Measurements from ENCODE around the gene KRT17.
"Not testable (repeated sequence)": the region's sequence is repeated elsewhere in the genome, so short reads cannot be mapped to it uniquely, and the experiment has no call there.

KRT17 gene

DNA sequence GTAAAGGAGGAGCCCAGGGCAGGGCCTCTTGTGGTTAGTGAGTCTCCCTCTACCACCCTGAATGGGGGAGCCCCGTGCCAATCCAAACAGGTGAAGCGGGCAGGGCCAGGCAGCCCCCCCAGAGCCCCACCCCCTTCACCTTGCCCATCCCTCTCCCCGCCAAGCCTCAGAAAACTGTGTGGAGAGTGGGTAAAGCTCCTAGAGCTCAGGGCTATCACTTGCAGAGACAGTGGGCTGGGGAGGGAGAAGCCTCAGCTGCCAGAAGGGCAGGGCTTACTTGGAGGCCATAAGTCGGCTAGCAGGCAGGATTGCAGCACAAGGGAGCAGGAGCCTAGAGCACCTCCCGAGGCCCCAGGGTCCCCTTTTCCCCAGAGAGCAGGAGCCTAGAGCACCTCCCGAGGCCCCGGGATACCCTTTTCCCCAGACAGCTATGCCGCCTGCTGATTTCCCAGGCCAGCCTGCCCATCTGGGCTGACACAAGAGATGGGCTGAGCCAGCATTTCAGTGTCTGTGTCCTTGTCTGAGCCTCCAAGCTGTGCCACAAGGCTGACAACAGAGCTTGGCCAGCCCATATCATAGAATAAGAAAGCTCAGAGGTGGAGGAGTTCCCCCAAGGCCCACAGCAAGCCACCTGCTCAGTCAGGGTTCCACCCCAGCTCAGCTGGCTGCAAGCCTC, 30.9 kb downstream of the KRT17 start:
- DNase-seq (ENCODE audit: low spot score), result no peak

DNA sequence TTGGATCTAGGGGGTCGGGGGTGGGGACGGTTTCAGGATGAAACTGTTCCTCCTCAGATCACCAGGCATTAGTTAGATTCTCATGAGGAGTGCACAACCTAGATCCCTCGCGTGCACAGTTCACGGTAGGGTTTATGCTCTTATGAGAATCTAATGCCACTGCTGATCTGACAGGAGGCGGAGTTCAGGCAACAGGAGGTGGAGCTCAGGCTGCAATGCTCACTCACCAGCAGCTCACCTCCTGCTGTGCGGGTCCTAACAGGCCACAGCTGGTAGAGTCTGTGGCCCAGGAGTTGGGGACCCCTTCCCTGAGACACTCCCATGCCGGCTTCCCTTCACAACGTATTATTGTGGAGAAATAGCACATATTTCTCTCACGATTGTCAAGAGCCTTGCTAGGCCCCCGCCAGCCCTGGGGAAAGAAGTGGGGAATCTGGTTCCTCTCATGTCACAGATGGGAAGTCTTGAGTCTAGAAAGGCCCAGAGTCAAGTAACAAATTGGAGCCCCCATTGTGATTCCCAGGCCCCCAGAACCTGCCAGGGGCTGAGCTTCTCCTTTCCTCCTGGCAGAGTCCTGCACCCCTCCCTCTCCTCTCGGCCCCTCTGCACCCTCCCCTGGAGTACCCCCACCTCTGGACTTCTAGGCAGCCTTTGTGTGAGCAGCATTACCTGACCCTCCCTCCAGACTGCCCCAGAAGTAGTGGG, 31.6 kb downstream of the KRT17 start:
- DNase-seq (ENCODE audit: low spot score), result no peak

DNA sequence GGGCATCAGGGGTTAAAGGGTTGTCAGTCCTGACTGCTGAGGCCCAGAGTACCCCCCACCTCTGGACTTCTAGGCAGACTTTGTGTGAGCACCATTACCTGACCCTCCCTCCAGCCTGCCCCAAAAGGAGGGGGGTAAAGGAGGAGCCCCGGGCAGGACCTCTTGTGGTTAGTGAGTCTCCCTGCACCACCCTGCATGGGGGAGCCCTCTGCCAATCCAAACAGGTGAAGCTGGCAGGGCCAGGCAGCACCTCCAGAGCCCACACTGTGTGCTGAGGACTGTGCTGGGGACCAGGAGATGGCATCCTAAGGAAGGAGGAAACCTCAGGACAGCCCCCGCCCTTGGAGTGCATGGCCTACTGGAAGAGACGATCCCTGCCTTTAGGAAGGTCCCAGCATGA, 35.1 kb downstream of the KRT17 start:
- no peak for DNase-seq (ENCODE audit: low spot score)

DNA sequence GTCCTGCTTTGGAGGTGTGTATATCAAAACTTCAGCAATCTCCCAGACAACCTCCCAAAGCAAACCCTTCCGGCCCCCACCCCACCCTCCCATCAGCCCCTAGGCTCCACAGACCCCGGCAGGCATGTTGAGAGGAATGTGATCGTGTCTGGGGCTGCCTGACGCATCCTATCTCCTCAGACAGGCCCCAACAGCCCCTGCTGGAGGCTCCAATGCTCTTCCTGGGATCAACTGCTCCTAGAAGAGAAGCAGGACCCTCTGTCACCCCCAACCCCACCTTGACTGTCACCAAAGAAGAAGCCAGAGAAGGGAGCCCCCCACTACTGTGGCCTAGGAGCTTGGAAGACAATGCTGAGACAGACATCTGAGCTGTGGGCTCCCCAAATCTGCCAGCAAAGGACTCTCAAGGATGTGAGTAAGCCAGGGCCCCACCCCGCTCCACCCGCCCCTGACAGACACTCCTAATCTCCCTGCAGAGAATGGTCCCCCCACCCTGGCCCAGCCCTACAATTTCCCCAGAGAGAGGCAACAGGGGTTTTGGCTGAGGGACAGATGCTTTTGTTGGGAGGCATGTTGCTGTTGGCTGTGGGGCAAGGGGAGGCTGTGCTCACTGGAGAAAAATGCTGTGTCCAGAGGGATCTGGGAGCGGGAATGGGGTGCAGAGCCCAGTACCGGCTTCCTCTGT, 36.1 kb downstream of the KRT17 start:
- DNase-seq (ENCODE audit: low spot score), result no peak

DNA sequence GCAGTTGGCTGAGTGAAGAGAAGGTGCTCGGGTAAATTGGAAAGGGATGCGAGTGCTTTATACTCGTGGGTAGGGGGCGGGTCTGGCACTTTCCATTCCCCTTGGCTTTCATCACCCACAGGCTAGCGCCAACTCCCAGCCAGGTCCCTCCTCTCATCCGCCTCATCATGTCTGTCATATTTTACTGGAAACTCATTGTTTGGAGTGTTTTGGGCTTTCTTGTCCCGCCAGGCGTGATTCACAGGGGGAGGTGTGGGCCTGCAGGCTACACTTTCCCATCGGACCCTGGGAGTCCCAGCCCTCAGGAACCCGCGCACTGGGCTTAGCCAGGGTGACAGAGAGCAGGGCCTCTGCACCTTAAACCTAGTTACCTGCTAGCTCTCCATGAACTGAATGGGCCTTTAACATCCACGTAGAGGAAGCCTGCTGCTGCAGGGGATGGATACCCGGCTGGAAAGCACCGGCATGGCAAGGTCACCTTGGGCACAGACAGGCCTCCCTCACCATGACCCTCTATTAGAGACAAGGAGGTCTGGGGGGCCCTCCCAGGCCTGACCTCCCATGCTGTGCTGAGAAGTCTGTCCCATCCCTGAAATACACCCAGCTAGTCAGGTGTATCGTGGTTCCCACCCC, 37.4 kb downstream of the KRT17 start, which contains the start of gene KRT14:
Gene KRT14, minus strand, starts transcription at position 33 of the 633 bp plus-strand sequence. CDS start 61 bp downstream, outside the sequence.
- DNase-seq (ENCODE audit: low spot score), result no peak

DNA sequence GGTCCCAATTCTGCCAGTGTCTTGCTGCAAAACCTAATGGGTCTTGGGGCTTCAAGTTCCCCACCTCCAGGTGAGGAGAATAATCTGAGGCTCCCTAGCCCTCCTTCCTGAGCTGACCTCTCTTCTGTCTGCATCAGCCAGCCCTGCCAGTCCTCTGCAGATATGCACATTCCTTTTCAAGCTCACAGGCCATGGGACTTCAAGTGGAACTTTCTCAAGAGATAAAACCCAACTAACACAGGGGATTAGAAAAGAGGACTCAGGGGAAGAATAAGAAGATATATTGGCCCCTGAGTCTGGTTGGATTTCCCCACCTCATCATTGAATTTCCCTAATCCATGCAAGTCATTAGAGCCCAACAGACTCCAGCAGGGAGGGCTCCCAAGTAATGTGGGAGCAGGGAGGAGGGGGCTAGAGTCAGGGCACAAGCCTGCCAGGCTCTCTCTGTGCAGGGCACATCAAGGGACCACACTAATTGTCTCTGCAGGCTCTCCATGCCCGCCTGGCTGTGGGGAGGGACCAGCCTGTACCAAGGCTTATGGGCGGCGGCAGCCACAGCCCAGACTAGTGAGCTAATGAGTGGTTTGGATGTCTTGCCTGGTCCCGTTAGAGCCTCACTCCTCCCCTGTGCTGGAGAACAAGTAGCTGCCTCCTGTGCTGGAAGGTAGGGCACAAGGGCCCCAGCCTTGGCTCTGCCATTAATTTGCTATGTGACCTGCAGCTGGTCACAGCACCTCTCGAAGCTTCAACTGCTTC, 38.9 kb downstream of the KRT17 start:
- DNase-seq (ENCODE audit: low spot score), result no peak

DNA sequence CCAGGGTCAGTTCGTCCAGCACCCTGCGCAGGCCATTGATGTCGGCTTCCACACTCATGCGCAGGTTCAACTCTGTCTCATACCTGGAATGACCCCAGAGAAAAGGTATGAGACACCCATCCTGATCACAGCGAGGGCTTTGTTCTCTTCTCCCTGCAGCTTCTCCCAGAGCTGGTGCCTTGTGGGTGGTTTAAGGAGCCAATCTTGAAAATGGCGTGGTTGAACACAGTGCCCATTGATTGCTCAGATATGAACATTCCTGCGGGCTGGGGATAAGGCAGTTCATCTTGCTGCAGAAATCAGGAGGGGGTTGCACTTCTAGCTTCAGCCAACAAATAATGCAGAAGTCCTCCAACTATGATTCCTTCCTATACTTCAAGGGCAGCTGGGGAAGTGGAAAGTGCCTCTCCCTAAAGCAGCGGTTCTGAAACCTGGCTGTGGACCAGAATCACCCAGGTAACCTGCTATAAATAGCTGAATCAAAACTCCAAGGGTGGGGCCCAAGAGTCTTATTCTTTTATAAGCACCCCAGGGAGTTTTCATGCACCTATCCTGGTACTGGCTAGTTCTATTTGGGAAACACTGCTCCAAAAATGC, 39.9 kb downstream of the KRT17 start:
- not testable (repeated sequence) for DNase-seq (ENCODE audit: low spot score)

DNA sequence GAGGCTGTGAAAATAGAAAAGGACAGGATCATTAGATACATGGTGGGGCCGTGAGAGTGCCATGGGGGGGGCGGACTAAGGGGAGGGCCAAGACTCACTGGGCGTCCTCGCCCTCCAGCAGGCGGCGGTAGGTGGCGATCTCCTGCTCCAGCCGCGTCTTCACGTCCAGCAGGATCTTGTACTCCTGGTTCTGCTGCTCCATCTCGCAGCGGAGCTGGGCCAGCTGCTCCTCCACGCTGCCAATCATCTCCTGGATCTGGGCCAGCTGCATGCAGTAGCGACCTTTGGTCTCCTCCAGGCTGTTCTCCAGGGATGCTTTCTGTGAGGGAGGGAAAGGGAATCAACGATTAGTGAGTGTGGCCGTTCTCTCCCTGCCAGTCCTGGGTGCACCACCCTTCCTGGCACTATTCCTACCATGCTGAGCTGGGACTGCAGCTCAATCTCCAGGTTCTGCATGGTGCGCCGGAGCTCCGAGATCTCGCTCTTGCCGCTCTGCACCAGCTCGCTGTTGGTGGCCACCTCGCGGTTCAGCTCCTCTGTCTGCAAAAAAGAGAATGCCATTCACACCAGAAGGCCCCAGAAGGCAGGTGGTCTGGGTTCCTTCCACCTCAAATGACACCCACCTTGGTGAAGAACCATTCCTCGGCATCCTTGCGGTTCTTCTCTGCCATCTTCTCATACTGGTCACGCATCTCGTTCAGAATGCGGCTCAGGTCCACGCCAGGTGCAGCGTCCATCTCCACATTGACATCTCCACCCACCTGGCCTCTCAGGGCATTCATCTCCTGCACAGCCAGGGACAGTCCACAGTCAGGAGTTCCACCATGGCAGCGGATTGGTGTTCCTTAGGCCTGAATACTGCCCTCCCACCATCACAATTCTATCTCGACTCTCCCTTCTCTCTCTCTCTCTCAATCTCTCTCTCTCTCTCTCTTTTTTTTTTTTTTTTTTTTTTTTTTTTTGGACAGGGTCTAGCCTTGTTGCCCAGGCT, 40.9 kb downstream of the KRT17 start:
- no peak for DNase-seq (ENCODE audit: low spot score)

DNA sequence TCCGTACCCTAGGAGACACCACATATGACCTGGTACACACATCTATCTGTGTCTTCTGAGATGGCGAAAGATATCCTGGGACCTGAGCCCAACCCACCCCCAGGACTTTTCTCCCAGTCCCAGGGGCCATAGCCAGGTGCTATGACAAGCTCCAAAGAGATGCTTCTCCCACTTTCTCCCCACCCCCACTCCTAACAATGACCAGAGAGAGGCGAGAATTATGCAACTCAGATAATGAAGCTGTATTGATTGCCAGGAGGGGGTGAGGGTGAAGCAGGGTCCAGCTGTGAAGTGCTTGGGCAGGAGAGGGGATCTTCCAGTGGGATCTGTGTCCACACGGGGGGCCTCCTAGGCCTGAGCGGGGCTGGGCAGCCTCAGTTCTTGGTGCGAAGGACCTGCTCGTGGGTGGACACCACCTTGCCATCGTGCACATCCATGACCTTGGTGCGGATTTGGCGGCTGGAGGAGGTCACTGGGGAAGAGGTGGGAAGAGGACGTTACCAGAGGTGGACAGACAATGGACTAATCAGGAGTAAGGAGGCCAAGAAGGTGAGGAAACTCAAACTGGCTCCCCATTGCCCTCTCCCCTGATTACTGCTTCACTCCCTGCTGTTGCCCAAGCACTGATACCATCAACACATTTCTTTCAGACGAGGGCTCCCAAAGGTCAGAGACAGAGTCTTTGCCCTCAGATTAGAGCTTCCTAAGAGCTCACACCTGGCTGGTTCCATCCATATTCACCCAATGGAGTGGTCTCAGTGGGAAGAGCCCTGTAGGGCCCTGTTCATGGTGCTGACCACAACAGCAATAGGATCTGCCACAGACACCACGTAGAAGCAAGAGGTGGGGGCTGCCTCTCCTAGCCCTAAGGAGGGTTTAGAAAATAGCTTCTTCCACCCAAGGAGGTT, 42.1 kb downstream of the KRT17 start:
- not testable (repeated sequence) for DNase-seq (ENCODE audit: low spot score)

DNA sequence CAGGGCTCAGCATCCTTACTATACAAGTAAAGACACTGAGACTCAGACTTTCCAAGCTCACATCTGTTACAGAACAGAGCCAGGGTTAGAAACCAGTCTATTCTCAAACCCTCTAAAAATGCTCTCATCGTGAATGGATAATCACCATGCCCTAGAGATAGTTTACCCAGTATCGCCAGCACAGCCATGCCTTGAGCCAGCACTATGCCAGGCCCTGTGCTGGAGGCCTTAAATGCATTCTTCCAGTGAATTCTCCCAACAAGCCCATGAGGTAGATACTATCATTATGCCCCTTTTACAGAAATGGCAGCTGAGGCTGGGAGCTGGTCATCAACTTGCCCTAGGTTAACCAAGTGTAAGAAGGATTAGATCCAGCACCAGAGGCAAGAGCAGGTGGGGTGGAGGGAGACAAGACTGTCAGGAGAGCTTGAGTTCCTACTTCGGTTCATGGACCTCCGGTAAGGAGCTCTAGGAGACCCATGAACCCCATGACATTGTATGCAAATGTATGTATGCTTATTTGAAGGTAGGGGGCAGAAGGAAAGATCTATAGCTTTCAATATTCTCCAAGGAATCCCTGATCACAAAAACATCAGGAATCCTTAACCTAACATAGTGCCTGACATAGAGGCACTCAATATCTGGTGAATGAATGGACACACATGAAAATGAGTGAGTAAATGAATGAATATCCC, 42.9 kb downstream of the KRT17 start:
- DNase-seq (ENCODE audit: low spot score), result no peak

DNA sequence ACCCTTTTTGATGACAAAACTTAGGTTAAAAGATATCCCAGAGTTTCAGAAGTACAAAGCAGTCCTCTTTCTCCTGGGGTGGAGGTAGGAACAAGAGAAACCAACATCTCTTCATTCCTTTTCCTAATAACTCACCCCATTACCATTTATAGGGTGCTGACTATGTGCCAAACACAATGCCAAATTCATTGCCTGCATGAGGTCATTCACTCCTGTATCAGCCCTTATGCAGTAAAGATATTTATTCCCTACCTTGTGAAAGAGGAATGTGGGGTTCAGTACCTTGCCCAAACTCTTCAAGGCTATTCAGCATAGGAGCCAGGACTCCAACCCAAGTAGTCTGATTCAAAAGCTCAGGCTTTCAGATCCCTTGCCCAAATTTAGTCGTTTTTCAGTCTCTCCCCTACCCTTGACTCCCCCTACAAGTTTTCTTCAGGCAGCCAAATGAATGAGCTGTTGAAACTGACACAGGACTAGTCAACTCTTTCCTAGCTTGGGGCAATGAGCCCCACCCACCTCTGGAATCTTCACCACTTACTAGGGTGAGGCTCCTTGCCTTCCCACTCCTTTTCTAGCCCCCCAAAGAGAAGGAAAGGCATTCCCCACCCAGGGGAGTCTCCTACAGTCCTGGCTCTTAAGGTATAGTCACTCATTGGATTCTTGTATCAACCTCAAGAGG, 43.5 kb downstream of the KRT17 start:
- DNase-seq (ENCODE audit: low spot score), result no peak

DNA sequence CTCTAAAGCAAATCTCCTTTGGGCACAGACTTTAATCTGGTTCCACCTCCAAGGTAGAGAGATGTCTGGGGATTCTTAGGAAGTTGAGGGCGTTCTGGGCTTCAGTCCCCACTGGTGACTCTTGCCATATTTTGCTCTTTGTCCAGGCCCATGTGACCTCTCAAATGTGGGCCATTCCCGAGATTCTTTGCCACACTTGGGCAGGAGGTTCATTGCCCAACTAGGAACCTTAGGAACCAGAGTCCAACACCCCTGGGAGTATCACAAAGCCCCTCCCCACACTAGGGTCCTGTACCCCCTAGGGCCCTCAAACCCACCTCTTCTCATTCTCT, 44.2 kb downstream of the KRT17 start:
- DNase-seq (ENCODE audit: low spot score), result no peak

DNA sequence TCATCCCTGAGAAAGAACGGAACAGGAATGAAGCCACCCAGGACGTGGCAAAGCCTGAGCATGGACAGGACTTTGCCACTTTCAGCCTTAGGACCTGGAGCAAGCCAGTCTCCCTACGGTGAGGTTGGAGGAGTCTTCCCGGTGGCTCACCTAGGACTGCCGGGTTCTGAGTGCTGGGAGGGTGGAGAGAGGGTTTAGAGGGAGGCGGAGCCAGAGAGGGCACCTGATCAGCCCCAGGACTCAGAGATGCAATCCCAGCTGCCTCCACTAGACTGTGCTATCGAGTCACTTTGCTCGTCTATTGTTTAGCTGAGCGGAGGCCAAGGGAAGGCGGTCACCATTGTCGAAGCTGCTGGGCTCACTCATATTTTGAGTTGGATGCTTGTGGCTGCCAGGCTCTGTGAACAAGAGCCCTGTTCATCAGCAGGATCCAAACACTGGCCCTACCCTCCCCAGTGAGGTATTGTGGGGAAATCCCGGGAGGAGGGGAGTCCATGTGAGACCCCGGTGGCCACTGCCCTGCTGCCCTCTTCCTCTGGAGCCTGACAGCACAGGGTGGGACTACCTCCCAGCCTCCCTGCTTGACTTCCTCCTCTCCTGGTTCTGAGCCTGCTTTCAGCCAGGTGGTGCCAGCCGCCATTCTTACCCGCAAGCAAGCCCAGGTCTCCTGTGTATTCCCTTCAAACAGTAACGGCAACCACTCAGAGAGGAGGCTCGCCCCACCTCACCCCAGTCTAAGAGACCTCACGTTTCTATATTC, 44.7 kb downstream of the KRT17 start:
- peak; percentile 17 for DNase-seq (ENCODE audit: low spot score)

DNA sequence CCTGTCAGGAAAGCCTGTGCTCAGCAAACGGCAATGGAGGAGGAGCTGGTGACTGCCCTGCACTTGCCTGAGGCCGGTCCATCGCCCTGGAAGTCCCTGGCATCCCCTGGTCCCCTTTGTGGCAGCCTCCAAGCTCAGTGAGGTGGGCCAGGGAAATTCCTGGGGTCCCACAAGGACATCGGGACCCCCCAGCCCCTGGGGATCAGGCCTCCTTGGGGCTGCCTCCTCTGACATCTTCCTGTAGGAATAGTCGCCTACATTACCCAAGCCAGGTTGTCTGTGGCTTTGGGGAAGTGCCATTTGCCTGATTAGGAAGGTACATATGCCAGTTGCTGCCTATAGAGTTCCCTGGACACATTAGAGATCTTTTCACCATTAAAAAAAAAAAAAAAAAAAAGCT, 45.4 kb downstream of the KRT17 start:
- no peak for DNase-seq (ENCODE audit: low spot score)

DNA sequence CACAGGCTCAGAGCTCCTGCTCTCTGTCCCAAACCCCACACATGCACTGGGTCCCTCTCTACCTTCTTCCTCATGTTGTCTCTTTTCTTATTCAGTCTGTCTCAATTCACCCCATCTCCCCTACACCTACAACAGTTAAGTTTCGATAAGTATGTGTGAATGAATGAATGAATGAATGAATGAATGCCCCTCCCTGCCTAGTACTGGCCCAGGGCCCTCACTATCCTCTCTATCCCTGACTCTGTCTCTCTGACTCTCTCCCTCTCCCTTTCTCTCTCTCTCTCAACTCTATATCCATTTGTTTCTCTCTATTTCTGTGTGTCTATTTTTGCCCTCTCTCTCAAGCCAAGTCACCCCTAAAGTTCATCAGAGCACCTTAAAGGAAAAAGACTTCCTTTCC, 45.8 kb downstream of the KRT17 start:
- no peak for DNase-seq (ENCODE audit: low spot score)

DNA sequence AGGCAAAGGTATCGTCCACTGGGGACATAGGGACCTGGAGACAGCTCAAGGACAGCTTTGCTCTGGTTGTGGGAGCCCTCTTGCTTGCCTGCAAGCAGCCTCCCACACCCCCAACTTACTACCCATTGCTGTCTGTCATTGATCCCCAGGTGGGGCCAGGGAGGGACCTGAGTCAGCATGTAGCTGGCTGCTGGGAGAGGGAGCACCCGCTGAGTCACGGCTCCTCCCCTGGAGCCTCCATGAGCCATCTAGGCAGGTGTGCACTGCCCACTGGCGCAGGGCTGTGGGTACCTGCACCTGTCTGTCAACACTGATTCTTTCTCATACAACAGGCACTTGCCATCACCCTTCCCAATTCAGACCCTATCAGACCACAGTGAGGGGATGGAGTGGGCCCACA, 47.6 kb downstream of the KRT17 start:
- DNase-seq (ENCODE audit: low spot score), result not testable (repeated sequence)

DNA sequence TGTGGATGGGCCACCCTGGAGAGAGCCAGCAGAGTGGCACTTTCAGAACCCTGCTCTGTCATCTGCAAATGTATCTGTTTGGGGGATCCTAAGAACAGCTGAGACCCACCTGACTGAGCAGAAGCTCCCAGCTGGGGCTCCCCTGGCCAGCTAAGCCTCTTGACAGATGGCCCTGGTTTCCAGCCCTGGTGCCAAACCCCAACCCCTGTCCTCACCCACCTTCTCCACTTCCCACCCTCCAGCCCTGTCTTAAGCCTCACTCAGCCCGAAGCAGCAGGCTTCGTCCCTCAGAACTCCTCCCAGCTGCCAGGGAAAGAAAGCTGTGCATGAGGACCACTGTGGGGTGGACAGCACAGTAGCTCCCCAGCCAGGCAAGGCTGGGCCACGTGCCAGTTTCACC, 49.0 kb downstream of the KRT17 start:
- no peak for DNase-seq (ENCODE audit: low spot score)

Data from putamen (tissue), 1 donor.